Measurements from ENCODE around the gene PTPRG. TPM values are rescaled to one million over a fixed set of nuclear protein-coding genes. Genes with fewer than 3 reads are reported as not detected.

The PTPRG gene
- total RNA-seq, 2 experiments from 2014 or later, result 0.13 to 0.70 TPM

GRCh38 chr3:61828184-61828874 is 267.0 kb downstream of the PTPRG start:
- H3K4me2 ChIP-seq (ENCODE audit: low read length), result no peak overlapping the region
- TF ChIP-seq CTCF (conservative IDR thresholded peaks at IDR 0.05; ENCODE audit: low read length) (no peak), EZH2phosphoT487 (IDR thresholded peaks at IDR 0.05; ENCODE audit: borderline replicate concordance, low read depth, low read length) (no peak)
- H3K4me1 ChIP-seq (ENCODE audit: insufficient read depth, low read length, poor library complexity, severe bottlenecking), result peaks cover 17% of the 10 kb centered on the region
- no peaks in the 10 kb centered on the region for H3K9me3 ChIP-seq (ENCODE audit: low read length)
- intact Hi-C loops (cut with micrococcal nuclease; ENCODE audit: unreplicated experiment), result no loop called here
- CTCF ChIA-PET (ENCODE audit: unreplicated experiment), result no interaction called here
- POLR2A ChIA-PET, result no interaction called here
- no peaks in the 10 kb centered on the region for H3K36me3 ChIP-seq (ENCODE audit: insufficient read depth, low read length)
- BruUV-seq (replicated peaks), result no TSS peak
- no peaks in the 10 kb centered on the region for H3K79me2 ChIP-seq (ENCODE audit: insufficient read depth, low read depth, low read length)
- no peak overlapping the region for H2AFZ ChIP-seq (ENCODE audit: low read length)
- no peak overlapping the region for H3K27ac ChIP-seq (ENCODE audit: low read depth, low read length, poor library complexity, severe bottlenecking)
- H4K20me1 ChIP-seq (ENCODE audit: insufficient read depth, low read length), result no peaks in the 10 kb centered on the region
- H3K4me3 ChIP-seq (ENCODE audit: low read depth, low read length, poor library complexity, severe bottlenecking), result no peak overlapping the region
- no peaks in the 10 kb centered on the region for H3K9me2 ChIP-seq (ENCODE audit: insufficient read depth, low read length)
- DNase-seq (ENCODE audit: low spot score), result no peak

DNA sequence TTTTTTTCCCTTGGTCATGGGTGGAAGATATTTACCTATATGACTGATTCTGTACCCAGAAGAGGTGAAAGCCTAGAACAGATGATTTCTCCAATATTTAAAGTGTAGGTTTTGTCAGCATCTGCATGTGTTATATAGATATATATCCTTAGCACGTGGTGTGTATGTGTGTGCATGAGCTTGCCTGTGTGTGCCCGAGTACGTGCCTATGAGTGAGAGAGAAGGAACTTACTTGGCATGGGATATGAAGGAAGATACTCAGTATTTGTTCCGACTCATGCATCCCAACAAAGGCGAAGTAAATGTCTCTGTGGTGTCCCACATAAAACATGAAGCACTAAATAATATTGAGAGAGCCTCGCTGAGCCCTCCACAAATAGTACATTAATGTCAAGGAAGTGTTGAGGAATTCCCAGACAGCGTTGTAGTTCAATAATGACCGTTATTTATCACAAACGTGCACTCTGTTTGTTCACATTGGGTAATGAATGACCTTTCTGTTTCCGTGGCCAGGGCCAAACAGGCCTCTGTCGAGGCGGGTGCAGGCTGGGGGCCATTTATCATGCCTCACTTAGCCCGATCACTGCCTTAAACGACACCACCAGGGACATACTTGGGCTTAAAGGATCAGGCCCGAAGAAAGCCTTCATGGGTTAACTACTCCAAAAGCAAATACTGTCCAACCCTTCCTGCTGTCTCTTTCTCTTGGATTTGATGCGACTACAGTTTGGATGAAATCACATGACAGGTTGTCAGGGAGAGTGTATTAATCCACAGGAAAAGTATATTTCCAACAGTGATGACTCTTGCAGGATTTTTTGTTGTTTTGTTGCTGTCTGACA is 267.7 kb downstream of the PTPRG start:
- Histone ChIP-seq H4K20me1 (ENCODE audit: insufficient read depth, low read length) (no peaks in the 10 kb centered on the region), H3K4me1 (ENCODE audit: insufficient read depth, low read length, poor library complexity, severe bottlenecking) (peaks cover 12% of the 10 kb centered on the region), H3K79me2 (ENCODE audit: insufficient read depth, low read depth, low read length) (no peaks in the 10 kb centered on the region), H3K36me3 (ENCODE audit: insufficient read depth, low read length) (no peaks in the 10 kb centered on the region), H3K4me3 (ENCODE audit: low read depth, low read length, poor library complexity, severe bottlenecking) (no peak overlapping the region), H3K27ac (ENCODE audit: low read depth, low read length, poor library complexity, severe bottlenecking) (no peak overlapping the region), H3K4me2 (ENCODE audit: low read length) (no peak overlapping the region), H3K9me2 (ENCODE audit: insufficient read depth, low read length) (no peaks in the 10 kb centered on the region), H2AFZ (ENCODE audit: low read length) (no peak overlapping the region), H3K9me3 (ENCODE audit: low read length) (no peaks in the 10 kb centered on the region)
- no peak for TF ChIP-seq CTCF (conservative IDR thresholded peaks at IDR 0.05; ENCODE audit: low read length)
- ChIA-PET CTCF (ENCODE audit: unreplicated experiment) (no interaction called here), POLR2A (no interaction called here)
- intact Hi-C loops (cut with micrococcal nuclease; ENCODE audit: unreplicated experiment), result no loop called here
- DNase-seq (ENCODE audit: low spot score), result no peak
- BruUV-seq (replicated peaks), result no TSS peak
